IMR-90 (cell line): ENCODE data around the gene STAT4.

Experiments
- BHLHE40 ChIP-seq: fragments of 150-350 bp; IDR thresholded peaks from 2 replicates; pipeline ENCODE4 v1.6.1; 2016; ENCODE audit warnings: mild to moderate bottlenecking, low read depth, low read length
- CEBPB ChIP-seq: IDR thresholded peaks from 2 replicates; pipeline ENCODE4 v1.6.1; 2012; ENCODE audit warnings: low read depth, low read length, improper control_type of control experiment
- CTCF ChIP-seq: conservative IDR thresholded peaks from 2 replicates; pipeline ENCODE4 v1.5.1; 2012; ENCODE audit warnings: mild to moderate bottlenecking, low read depth, low read length, improper control_type of control experiment
- MAFK ChIP-seq: IDR thresholded peaks from 2 replicates; pipeline ENCODE4 v1.6.1; 2012; ENCODE audit warnings: low read depth, low read length, improper control_type of control experiment
- MAZ ChIP-seq: IDR thresholded peaks from 2 replicates; pipeline ENCODE4 v1.6.1; 2012; ENCODE audit warnings: low read depth, mild to moderate bottlenecking, low read length, improper control_type of control experiment, moderate library complexity, borderline replicate concordance
- MXI1 ChIP-seq: IDR thresholded peaks from 2 replicates; pipeline ENCODE4 v1.6.1; 2012; ENCODE audit warnings: low read depth, mild to moderate bottlenecking, low read length, moderate library complexity, borderline replicate concordance
- POLR2A ChIP-seq: IDR thresholded peaks from 2 replicates; pipeline ENCODE4 v1.6.1; 2012; ENCODE audit warnings: mild to moderate bottlenecking, low read depth, low read length
- RAD21 ChIP-seq: IDR thresholded peaks from 2 replicates; pipeline ENCODE4 v1.6.1; 2012; ENCODE audit warnings: low read length, improper control_type of control experiment
- RFX5 ChIP-seq: IDR thresholded peaks from 2 replicates; pipeline ENCODE4 v1.8.0; 2012; ENCODE audit warnings: low read depth, mild to moderate bottlenecking, low read length, moderate library complexity

- TF ChIP-seq MAFK (no peak), POLR2A (no peak), CTCF (no peak), RAD21 (no peak), BHLHE40 (no peak), CEBPB (no peak), RFX5 (no peak), MAZ (no peak), MXI1 (no peak)
These were observed 138.4 kb downstream of the STAT4 start for GRCh38 chr2:191012346-191012745.
